Glomerular visceral epithelial cell (primary cell): ENCODE data around the gene NCAM1.
A peak's percentile ranks its signal among the peaks of the same experiment; 100 is the strongest.

Experiments
- DNase-seq: peaks from one replicate; pipeline ENCODE4 v3.0.0-alpha.2; 2016; ENCODE audit errors: extremely low spot score

The NCAM1 gene

GRCh38 chr11:112968941-112969713 is 7.9 kb downstream of the NCAM1 start:
- DNase-seq = peak; percentile 76

- peak; percentile 52 for DNase-seq
These were observed 10.0 kb downstream of the NCAM1 start for GRCh38 chr11:112971195-112971594.

GRCh38 chr11:112971827-112972226 is 10.6 kb downstream of the NCAM1 start:
- no peak for DNase-seq

GRCh38 chr11:112972399-112973145 is 11.4 kb downstream of the NCAM1 start:
- peak; percentile 43 for DNase-seq

- DNase-seq = no peak
These were observed 13.8 kb downstream of the NCAM1 start for GRCh38 chr11:112975051-112975450.

GRCh38 chr11:112975493-112975892 is 14.3 kb downstream of the NCAM1 start:
- DNase-seq = no peak

GRCh38 chr11:112977755-112978154 is 16.5 kb downstream of the NCAM1 start:
- DNase-seq = peak; percentile 39

GRCh38 chr11:112983887-112984286 is 22.7 kb downstream of the NCAM1 start:
- no peak for DNase-seq

- DNase-seq = no peak
These were observed 28.0 kb downstream of the NCAM1 start for GRCh38 chr11:112989198-112989597.

- DNase-seq = no peak
These were observed 32.6 kb downstream of the NCAM1 start for GRCh38 chr11:112993808-112994207.

- no peak for DNase-seq
These were observed 34.3 kb downstream of the NCAM1 start for GRCh38 chr11:112995423-112996090.

- no peak for DNase-seq
These were observed 35.8 kb downstream of the NCAM1 start for GRCh38 chr11:112996994-112997393.

- no peak for DNase-seq
These were observed 36.7 kb downstream of the NCAM1 start for GRCh38 chr11:112997857-112998466.

- DNase-seq = no peak
These were observed 38.3 kb downstream of the NCAM1 start for GRCh38 chr11:112999520-112999919.

- DNase-seq = no peak
These were observed 40.5 kb downstream of the NCAM1 start for GRCh38 chr11:113001709-113002108.

- DNase-seq = peak; percentile 5
These were observed 45.8 kb downstream of the NCAM1 start for GRCh38 chr11:113006896-113007445.

- DNase-seq = no peak
These were observed 53.3 kb downstream of the NCAM1 start for GRCh38 chr11:113014262-113015097.

- DNase-seq = no peak
These were observed 53.9 kb downstream of the NCAM1 start for GRCh38 chr11:113015098-113015455.

GRCh38 chr11:113016905-113017304 is 55.7 kb downstream of the NCAM1 start:
- no peak for DNase-seq

- DNase-seq = no peak
These were observed 57.7 kb downstream of the NCAM1 start for GRCh38 chr11:113018913-113019312.

GRCh38 chr11:113019711-113020110 is 58.5 kb downstream of the NCAM1 start:
- no peak for DNase-seq
